HEK293T (cell line): ENCODE measurements around the gene C15orf39.

Source experiments
- CTCF ChIA-PET: fragments of 350-600 bp; formaldehyde crosslinking; extraction: SDS; loops from one replicate; lab custom pipeline; 2021; ENCODE audit warnings: antibody characterized with exemption, inconsistent platforms; lab: Yijun Ruan, JAX
- POLR2A ChIA-PET: fragments of 350-600 bp; formaldehyde crosslinking; extraction: SDS; loops from one replicate; lab custom pipeline; 2020; ENCODE audit warnings: antibody characterized with exemption, inconsistent platforms; lab: Yijun Ruan, JAX
- DNase-seq: peaks from one replicate; pipeline ENCODE4 v3.0.0; 2012; ENCODE audit warnings: mixed read lengths; ENCODE audit errors: extremely low spot score
- ARNT ChIP-seq: fragments of 450-650 bp; IDR thresholded peaks from 2 replicates; pipeline ENCODE4 v1.6.1; 2017; ENCODE audit warnings: mild to moderate bottlenecking
- BHLHE40 ChIP-seq: fragments of 450-650 bp; IDR thresholded peaks from 2 replicates; pipeline ENCODE4 v1.6.1; 2016; ENCODE audit warnings: mild to moderate bottlenecking, moderate library complexity, borderline replicate concordance
- CTBP1 ChIP-seq: fragments of 450-650 bp; IDR thresholded peaks from 2 replicates; pipeline ENCODE4 v1.6.1; 2016; ENCODE audit warnings: borderline replicate concordance
- ELF4 ChIP-seq: fragments of 450-650 bp; IDR thresholded peaks from 2 replicates; pipeline ENCODE4 v1.6.1; 2017; ENCODE audit warnings: antibody characterized with exemption
- FOXA1 ChIP-seq: fragments of 450-650 bp; IDR thresholded peaks from 2 replicates; pipeline ENCODE4 v1.6.1; 2016; ENCODE audit warnings: mild to moderate bottlenecking
- FOXK2 ChIP-seq: fragments of 450-650 bp; IDR thresholded peaks from 2 replicates; pipeline ENCODE4 v1.6.1; 2016; ENCODE audit warnings: mild to moderate bottlenecking
- FOXM1 ChIP-seq: fragments of 450-650 bp; IDR thresholded peaks from 2 replicates; pipeline ENCODE4 v1.6.1; 2017; ENCODE audit warnings: mild to moderate bottlenecking, borderline replicate concordance
- HDGF ChIP-seq: fragments of 450-650 bp; IDR thresholded peaks from 2 replicates; pipeline ENCODE4 v1.6.1; 2017; ENCODE audit warnings: antibody characterized with exemption, borderline replicate concordance
- L3MBTL2 ChIP-seq: fragments of 450-650 bp; conservative IDR thresholded peaks from 2 replicates; pipeline ENCODE4 v1.6.1; 2016; ENCODE audit warnings: mild to moderate bottlenecking
- LEF1 ChIP-seq: fragments of 450-650 bp; IDR thresholded peaks from 2 replicates; pipeline ENCODE4 v1.6.1; 2017; ENCODE audit warnings: mild to moderate bottlenecking, borderline replicate concordance
- NFRKB ChIP-seq: fragments of 450-650 bp; IDR thresholded peaks from 2 replicates; pipeline ENCODE4 v1.6.1; 2016; ENCODE audit warnings: mild to moderate bottlenecking, moderate library complexity
- SP1 ChIP-seq: fragments of 450-650 bp; IDR thresholded peaks from 2 replicates; pipeline ENCODE4 v1.6.1; 2017
- SUZ12 ChIP-seq: fragments of 450-650 bp; IDR thresholded peaks from 2 replicates; pipeline ENCODE4 v1.6.1; 2016; ENCODE audit warnings: mild to moderate bottlenecking
- TARDBP ChIP-seq: fragments of 450-650 bp; IDR thresholded peaks from 2 replicates; pipeline ENCODE4 v1.6.1; 2016
- ZNF384 ChIP-seq: fragments of 450-650 bp; IDR thresholded peaks from 2 replicates; pipeline ENCODE4 v1.6.1; 2016
- TF ChIP-seq, protein P1 (sequence below): fragments of 450-650 bp; IDR thresholded peaks from 2 replicates; pipeline ENCODE4 v1.6.1; 2016

The C15orf39 gene

DNA sequence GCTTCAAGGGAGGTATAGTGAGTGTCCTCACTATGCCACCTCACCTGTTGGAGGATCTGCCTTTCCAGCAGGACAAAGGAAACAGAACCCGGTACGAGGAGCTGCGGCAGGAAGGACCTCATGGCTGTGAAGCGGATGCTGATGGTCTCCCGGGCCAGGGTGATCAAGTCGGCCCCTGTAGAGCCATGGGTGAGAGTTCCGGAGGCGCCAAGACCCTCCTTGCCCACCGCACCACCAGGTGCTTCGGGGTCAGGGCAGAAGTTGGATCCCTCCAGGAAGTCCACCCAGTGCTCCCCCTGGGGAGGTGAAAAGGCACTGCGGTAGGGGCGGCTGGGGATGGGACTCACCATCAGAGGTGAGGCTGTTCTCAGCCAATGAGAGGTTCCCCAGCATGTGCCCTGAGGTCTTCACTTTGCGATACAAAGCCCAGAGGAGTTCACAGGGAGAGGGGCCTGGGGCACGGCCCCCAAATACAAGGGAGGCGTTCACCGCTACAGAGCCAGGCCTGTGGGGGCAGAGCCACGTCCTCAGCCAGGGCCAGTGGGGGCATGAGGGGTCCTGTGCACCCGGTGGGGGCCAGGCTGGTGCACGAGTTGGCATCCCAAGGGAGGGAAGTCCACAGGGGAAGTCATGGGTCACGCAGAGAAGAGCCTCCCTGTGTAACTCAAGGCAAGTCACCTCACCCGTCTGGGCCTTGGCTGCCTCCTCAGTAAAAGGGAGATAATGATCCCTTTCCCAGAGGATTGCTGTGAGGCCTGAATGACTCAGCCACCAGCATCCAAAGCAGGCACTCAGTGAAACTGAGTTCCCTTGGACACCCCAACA lies 27.7 kb downstream of the C15orf39 start:
- TF ChIP-seq FOXK2 (no peak), ELF4 (no peak), NFRKB (no peak), SUZ12 (no peak), L3MBTL2 (no peak), TARDBP (no peak), SP1 (no peak), BHLHE40 (no peak), HDGF (no peak), LEF1 (no peak), FOXM1 (no peak)
- TF ChIP-seq, protein P1, sequence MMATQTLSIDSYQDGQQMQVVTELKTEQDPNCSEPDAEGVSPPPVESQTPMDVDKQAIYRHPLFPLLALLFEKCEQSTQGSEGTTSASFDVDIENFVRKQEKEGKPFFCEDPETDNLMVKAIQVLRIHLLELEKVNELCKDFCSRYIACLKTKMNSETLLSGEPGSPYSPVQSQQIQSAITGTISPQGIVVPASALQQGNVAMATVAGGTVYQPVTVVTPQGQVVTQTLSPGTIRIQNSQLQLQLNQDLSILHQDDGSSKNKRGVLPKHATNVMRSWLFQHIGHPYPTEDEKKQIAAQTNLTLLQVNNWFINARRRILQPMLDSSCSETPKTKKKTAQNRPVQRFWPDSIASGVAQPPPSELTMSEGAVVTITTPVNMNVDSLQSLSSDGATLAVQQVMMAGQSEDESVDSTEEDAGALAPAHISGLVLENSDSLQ = no peak
- POLR2A ChIA-PET = interaction anchor here (1.0 kb wide), 1 partner anchor 323 kb away, joined by 3 read pairs; the partner anchor contains the start of gene FAM219B
- CTCF ChIA-PET = no interaction called here
- no peak for DNase-seq

DNA sequence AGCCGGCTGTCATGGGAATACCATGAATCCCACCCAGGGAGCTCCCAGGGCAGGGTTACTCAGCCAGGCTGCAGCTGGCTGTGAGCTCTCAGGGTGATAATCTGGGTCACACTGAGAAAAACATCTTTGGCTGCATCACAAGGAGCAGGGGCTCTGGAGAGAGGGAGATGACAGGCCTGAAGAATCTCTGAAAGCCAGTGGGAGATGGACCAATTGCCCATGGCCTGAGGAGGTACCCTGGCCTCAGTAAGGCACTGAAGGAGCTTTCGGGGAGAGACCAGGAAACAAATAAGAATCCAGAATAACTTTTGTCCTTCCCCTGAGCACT lies 28.3 kb downstream of the C15orf39 start:
- no peak for TF ChIP-seq SUZ12
- TF ChIP-seq FOXA1 = no peak
- no peak for TF ChIP-seq NFRKB
- TF ChIP-seq BHLHE40 = no peak
- no peak for TF ChIP-seq LEF1
- no peak for TF ChIP-seq L3MBTL2
- TF ChIP-seq, protein P1 = no peak
- no peak for TF ChIP-seq TARDBP
- TF ChIP-seq SP1 = no peak
- TF ChIP-seq CTBP1 = no peak
- TF ChIP-seq ZNF384 = no peak
- TF ChIP-seq HDGF = no peak
- CTCF ChIA-PET = interaction anchor here (0.6 kb wide), 1 partner anchor 26 kb away, joined by 4 read pairs; no protein-coding TSS in a partner anchor
- POLR2A ChIA-PET = interaction anchor here (0.7 to 1.0 kb wide), 2 partner anchors 207 to 323 kb away, joined by 3 read pairs; partner anchors contain the start of genes FAM219B and PPCDC
- DNase-seq = no peak

DNA sequence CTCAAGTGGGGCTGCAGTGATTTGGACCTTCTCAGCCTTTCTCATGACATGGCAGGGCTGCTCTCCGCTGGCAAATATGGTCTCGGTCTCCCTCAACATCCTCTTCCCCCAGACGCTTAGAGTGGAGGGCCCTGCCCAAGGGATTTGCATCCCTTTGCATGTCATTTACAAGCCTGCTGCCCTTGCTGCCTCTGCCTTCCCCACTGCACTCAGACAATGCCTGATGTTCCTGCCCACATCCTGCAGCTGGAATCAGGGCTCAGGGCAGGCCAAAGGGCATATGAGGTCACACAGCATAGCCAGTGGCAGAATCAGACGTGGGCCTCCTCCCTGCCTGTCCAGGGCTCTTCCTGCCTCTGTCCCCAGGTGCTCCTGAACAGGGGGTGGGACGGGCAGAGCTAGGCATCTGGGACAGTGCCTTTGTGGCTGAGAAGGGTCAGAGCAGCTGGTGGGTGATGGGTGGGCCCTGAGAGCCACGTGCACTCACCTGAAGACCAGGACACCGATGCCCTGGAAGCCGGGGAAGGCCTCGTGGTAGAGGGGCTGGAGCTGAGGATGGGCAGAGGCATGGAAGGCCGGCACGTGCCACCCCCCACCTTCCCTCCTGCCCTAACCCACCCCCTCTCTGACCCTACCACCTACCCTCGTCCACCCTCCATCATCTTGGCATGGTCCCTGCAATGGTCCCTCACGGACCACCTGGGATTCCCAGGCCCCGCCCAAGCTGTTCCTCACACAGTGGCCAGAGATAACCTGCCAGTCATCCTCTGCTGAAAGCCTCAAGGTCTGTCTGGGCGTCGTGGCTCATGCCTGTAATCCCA lies 29.1 kb downstream of the C15orf39 start:
- POLR2A ChIA-PET = interaction anchor here (0.7 to 1.0 kb wide), 2 partner anchors 208 to 324 kb away, joined by 3 read pairs; partner anchors contain the start of genes FAM219B and PPCDC
- TF ChIP-seq SP1 (no peak), ZNF384 (no peak), FOXM1 (no peak), L3MBTL2 (no peak), SUZ12 (no peak), ARNT (no peak), TARDBP (no peak), ELF4 (no peak)
- TF ChIP-seq, protein P1 = no peak

DNA sequence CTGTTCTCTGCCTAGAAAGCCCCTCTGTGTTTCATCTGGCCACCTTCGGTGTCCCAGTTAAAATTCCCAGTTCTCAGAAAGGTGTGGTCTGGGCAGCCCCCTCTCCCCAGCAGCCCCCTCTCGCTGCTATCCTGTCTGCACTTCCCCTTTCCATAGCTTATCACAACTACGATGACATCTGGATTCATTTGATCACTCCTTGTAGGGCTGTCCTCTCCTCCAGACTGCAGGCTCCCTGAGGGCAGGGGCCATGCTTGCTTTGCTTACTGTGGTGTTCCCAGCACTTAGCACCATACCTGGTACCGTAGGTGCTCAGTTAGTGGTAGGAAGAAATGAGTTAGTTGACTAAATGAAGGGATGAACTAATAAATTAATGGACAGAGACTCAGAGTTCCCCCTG lies 30.2 kb downstream of the C15orf39 start:
- CTCF ChIA-PET = no interaction called here
- no peak for TF ChIP-seq CTBP1
- TF ChIP-seq, protein P1 = no peak
- no peak for TF ChIP-seq LEF1
- TF ChIP-seq FOXA1 = no peak
- TF ChIP-seq HDGF = no peak
- TF ChIP-seq ELF4 = no peak
- TF ChIP-seq L3MBTL2 = no peak
- TF ChIP-seq FOXK2 = no peak
- no peak for TF ChIP-seq ZNF384
- TF ChIP-seq SP1 = no peak
- no peak for TF ChIP-seq TARDBP
- DNase-seq = no peak
- POLR2A ChIA-PET = no interaction called here

More for the DNA sequence above, 29.1 kb downstream of the C15orf39 start:
- CTCF ChIA-PET = interaction anchor here (0.6 kb wide), 1 partner anchor 27 kb away, joined by 4 read pairs; no protein-coding TSS in a partner anchor
- DNase-seq = no peak

DNA sequence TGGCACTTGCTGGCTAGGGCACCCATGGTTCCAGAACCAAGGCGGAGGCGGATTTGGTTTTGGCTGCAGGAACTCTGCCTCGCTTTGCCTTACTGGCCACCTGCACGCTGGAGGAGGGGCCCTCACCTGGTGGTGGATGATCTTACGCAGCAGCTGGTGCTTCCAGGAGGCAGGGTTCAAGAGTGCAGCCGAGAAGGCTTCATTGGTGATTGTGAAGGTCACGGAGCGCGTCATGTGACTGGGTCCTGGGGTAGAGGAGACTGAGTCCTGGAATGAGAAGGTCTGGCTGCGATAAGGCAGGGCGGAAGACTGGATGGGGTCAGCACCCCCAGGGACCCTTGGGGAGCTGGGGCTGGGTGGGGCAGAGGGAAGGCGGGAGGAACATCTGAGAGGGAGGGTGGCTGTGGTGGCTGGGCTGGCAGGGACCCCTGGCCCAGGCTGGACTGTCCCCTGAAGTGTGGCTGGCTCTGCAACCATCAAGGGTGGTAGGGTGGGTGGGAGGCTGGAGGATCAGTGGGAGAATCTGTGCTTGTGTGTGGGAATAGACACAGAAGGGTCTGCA lies 30.7 kb downstream of the C15orf39 start:
- POLR2A ChIA-PET = no interaction called here
- DNase-seq = no peak
- CTCF ChIA-PET = no interaction called here
- no peak for TF ChIP-seq ELF4
- no peak for TF ChIP-seq BHLHE40
- TF ChIP-seq, protein P1 = no peak
- no peak for TF ChIP-seq FOXA1
- no peak for TF ChIP-seq FOXK2
- no peak for TF ChIP-seq NFRKB
- no peak for TF ChIP-seq HDGF
- TF ChIP-seq SP1 = no peak
- TF ChIP-seq ZNF384 = no peak
- TF ChIP-seq SUZ12 = no peak
- no peak for TF ChIP-seq LEF1
- TF ChIP-seq ARNT = no peak
- TF ChIP-seq FOXM1 = no peak
- no peak for TF ChIP-seq L3MBTL2
- TF ChIP-seq CTBP1 = no peak
- TF ChIP-seq TARDBP = no peak
